ENCODE data around the gene CLPSL2.

DNA sequence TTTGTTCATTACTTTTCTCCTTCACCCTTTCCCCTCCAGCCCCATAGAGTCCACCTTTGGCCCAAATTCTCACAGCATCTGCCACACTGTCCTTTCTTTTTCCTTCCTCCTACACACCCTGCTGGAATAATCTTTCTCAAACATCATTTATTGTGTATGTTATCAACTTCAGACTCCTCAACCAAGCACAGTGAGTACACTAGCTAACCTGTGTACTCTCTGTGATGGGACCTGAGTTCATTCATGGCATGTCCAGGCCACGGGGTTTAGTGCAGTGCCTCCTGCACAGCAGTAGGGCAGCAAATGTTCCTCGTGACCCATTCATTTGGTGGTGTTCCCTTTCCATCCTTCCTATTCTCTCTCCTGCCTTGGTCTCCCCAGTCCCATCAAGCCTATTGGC is 46.7 kb upstream of the CLPSL2 start:
- TF ChIP-seq, protein P1, sequence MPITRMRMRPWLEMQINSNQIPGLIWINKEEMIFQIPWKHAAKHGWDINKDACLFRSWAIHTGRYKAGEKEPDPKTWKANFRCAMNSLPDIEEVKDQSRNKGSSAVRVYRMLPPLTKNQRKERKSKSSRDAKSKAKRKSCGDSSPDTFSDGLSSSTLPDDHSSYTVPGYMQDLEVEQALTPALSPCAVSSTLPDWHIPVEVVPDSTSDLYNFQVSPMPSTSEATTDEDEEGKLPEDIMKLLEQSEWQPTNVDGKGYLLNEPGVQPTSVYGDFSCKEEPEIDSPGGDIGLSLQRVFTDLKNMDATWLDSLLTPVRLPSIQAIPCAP (CRISPR knock-in tag; IDR thresholded peaks at IDR 0.05): no peak
- TF ChIP-seq, protein P2, sequence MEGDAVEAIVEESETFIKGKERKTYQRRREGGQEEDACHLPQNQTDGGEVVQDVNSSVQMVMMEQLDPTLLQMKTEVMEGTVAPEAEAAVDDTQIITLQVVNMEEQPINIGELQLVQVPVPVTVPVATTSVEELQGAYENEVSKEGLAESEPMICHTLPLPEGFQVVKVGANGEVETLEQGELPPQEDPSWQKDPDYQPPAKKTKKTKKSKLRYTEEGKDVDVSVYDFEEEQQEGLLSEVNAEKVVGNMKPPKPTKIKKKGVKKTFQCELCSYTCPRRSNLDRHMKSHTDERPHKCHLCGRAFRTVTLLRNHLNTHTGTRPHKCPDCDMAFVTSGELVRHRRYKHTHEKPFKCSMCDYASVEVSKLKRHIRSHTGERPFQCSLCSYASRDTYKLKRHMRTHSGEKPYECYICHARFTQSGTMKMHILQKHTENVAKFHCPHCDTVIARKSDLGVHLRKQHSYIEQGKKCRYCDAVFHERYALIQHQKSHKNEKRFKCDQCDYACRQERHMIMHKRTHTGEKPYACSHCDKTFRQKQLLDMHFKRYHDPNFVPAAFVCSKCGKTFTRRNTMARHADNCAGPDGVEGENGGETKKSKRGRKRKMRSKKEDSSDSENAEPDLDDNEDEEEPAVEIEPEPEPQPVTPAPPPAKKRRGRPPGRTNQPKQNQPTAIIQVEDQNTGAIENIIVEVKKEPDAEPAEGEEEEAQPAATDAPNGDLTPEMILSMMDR (IDR thresholded peaks at IDR 0.05): no peak
- TF ChIP-seq CREM (CRISPR knock-in tag; IDR thresholded peaks at IDR 0.05) (no peak), IRF2 (CRISPR knock-in tag; IDR thresholded peaks at IDR 0.05; ENCODE audit: borderline replicate concordance, low read depth) (no peak)
